GM23248 (cell line): ENCODE results near the gene MT1G.

Source experiments
- EZH2 ChIP-seq: fragments of 200-600 bp; sonication (generic); IDR thresholded peaks from 2 replicates; pipeline ENCODE4 v1.6.1; 2018; ENCODE audit warnings: antibody characterized with exemption, mild to moderate bottlenecking; ENCODE audit not compliant: insufficient read depth, poor library complexity, severe bottlenecking
- EZH2phosphoT487 ChIP-seq: fragments of 200-600 bp; sonication (generic); IDR thresholded peaks from 2 replicates; pipeline ENCODE4 v1.6.1; 2018; ENCODE audit warnings: antibody characterized with exemption, moderate library complexity, mild to moderate bottlenecking, low read depth; ENCODE audit not compliant: insufficient read depth

DNA sequence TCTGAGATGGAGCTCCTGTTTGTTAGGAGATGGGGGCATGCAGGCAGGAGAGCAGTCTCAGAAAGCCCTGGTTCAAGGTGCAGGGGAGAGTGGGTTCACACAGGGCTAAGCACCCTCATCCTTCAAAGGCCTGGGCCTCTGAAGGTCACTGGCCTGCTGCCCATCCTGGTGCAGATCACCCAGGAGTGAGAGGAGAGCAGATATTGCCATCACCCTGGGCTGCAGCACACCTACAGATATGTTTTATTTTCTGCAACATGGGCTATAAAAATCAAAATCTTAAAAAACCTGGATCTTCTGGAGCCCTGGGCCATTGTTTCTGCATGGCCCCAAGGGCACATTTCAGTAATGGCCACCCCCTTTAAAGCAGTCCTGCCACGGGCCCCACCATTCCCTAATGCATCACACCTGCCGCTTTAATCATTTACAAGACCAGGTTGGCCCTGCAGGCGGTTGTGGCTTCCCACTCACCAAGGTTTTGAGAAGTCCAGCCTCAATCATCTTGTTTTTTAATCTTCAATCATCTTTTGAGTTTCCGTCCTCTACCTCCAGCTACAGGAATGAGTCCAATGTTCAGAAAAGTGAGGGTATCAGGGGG is 41.7 kb upstream of the MT1G start:
- TF ChIP-seq EZH2phosphoT487 (no peak), EZH2 (no peak)
